SK-N-SH (cell line): ENCODE results near the gene SH2D4B. TPM values are rescaled to one million over a fixed set of nuclear protein-coding genes. Genes with fewer than 3 reads are reported as not detected.

Experiments used
- CTCF ChIA-PET: fragments of 300-600, 350-600 bp; formaldehyde crosslinking; extraction: SDS; loops from one replicate; lab custom pipeline; 2021; lab: Yijun Ruan, JAX
- POLR2A ChIA-PET: fragments of 350-600 bp; sonication (Branson Sonifier 250); formaldehyde crosslinking; extraction: SDS; loops from one replicate; lab custom pipeline; 2020; ENCODE audit warnings: antibody characterized with exemption, inconsistent platforms; lab: Yijun Ruan, JAX
- DNase-seq: peaks from one replicate; pipeline ENCODE4 v3.0.0; 2012
- H2AFZ ChIP-seq: fragments of 200-600 bp; sonication (generic); 2 replicates; pipeline ENCODE4 v1.8.1; 2016; ENCODE audit warnings: antibody characterized with exemption, mild to moderate bottlenecking, low read depth
- H3F3A ChIP-seq: fragments of 200-600 bp; sonication (generic); replicated peaks from 2 replicates; pipeline ENCODE3; 2016; ENCODE audit warnings: antibody characterized with exemption, mild to moderate bottlenecking; ENCODE audit not compliant: insufficient read depth
- H3K27ac ChIP-seq, 2 experiments: fragments of 200-500 bp in 1 of 2; fragments of 200-600 bp in 1 of 2; sonication (Bioruptor generic) in 1 of 2; sonication (generic), shearing (Covaris generic) in 1 of 2; 2 replicates each; pipeline versions ENCODE4 v1.5.1 to v1.6.1; 2014 to 2016; ENCODE audit warnings: low read depth in 2 of 2, inconsistent platforms in 1 of 2, low read length in 1 of 2, mild to moderate bottlenecking in 1 of 2, mixed read lengths in 1 of 2
- H3K27me3 ChIP-seq: fragments of 200-600 bp; sonication (generic), shearing (Covaris generic); 2 replicates; pipeline ENCODE4 v1.6.1; 2016; ENCODE audit warnings: mixed run types; ENCODE audit not compliant: insufficient read depth
- H3K36me3 ChIP-seq, 2 experiments: fragments of 200-500 bp in 1 of 2; fragments of 200-600 bp in 1 of 2; sonication (Bioruptor generic) in 1 of 2; sonication (generic) in 1 of 2; replicated peaks in 1 of 2; 2 replicates each; pipeline versions ENCODE3 to v1.5.1; 2014 to 2016; ENCODE audit warnings: low read length in 1 of 2, mild to moderate bottlenecking in 1 of 2; ENCODE audit not compliant: insufficient read depth in 2 of 2, control insufficient read depth in 1 of 2
- H3K4me1 ChIP-seq, 2 experiments: fragments of 200-500 bp in 1 of 2; fragments of 200-600 bp in 1 of 2; sonication (Bioruptor generic) in 1 of 2; sonication (generic), shearing (Covaris generic) in 1 of 2; 2 replicates each; pipeline versions ENCODE4 v1.5.1 to v1.6.1; 2014 to 2016; ENCODE audit warnings: low read depth in 1 of 2, low read length in 1 of 2, mixed run types in 1 of 2; ENCODE audit not compliant: insufficient read depth in 2 of 2, control insufficient read depth in 1 of 2
- H3K4me2 ChIP-seq: fragments of 200-600 bp; sonication (generic), shearing (Covaris generic); 2 replicates; pipeline ENCODE4 v1.6.1; 2017; ENCODE audit warnings: mixed run types
- H3K4me3 ChIP-seq, 2 experiments: fragments of 200-500 bp in 1 of 2; fragments of 200-600 bp in 1 of 2; sonication (Bioruptor generic) in 1 of 2; sonication (generic), shearing (Covaris generic) in 1 of 2; 2 replicates each; pipeline versions ENCODE4 v1.5.1 to v1.8.1; 2014 to 2016; ENCODE audit warnings: low read depth in 2 of 2, inconsistent platforms in 1 of 2, low read length in 1 of 2, mild to moderate bottlenecking in 1 of 2, mixed read lengths in 1 of 2, moderate library complexity in 1 of 2
- H3K79me2 ChIP-seq: fragments of 200-600 bp; sonication (generic); 2 replicates; pipeline ENCODE4 v1.8.1; 2017; ENCODE audit warnings: mild to moderate bottlenecking; ENCODE audit not compliant: insufficient read depth
- H3K9ac ChIP-seq: fragments of 200-600 bp; sonication (generic); 2 replicates; pipeline ENCODE4 v1.6.1; 2017; ENCODE audit warnings: mixed run types
- H3K9me2 ChIP-seq: fragments of 200-600 bp; sonication (generic); 2 replicates; pipeline ENCODE4 v1.6.1; 2017; ENCODE audit warnings: mixed run types
- H3K9me3 ChIP-seq: fragments of 200-600 bp; sonication (generic); 2 replicates; pipeline ENCODE4 v1.6.1; 2017; ENCODE audit warnings: mixed run types, mild to moderate bottlenecking, moderate library complexity
- H4K20me1 ChIP-seq: fragments of 200-600 bp; sonication (generic); 2 replicates; pipeline ENCODE4 v1.6.1; 2017; ENCODE audit warnings: mild to moderate bottlenecking, mixed run types; ENCODE audit not compliant: insufficient read depth
- FOSL2 ChIP-seq: IDR thresholded peaks from 2 replicates; pipeline ENCODE4 v1.4.0; 2012; ENCODE audit warnings: low read depth, mild to moderate bottlenecking, moderate library complexity, borderline replicate concordance
- JUND ChIP-seq: IDR thresholded peaks from 2 replicates; pipeline ENCODE4 v1.4.0; 2012
- MEF2A ChIP-seq: IDR thresholded peaks from 2 replicates; pipeline ENCODE4 v1.4.0; 2012; ENCODE audit warnings: low read depth, borderline replicate concordance
- MXI1 ChIP-seq: IDR thresholded peaks from 2 replicates; pipeline ENCODE4 v1.6.1; 2012; ENCODE audit warnings: mild to moderate bottlenecking, low read depth, low read length, improper control_type of control experiment
- POLR2AphosphoS5 ChIP-seq: IDR thresholded peaks from 2 replicates; pipeline ENCODE4 v1.6.1; 2012; ENCODE audit warnings: low read depth, low read length
- RAD21 ChIP-seq: IDR thresholded peaks from 2 replicates; pipeline ENCODE4 v1.6.1; 2012; ENCODE audit warnings: mild to moderate bottlenecking, low read length
- RCOR1 ChIP-seq: fragments of 150-350 bp; IDR thresholded peaks from 2 replicates; pipeline ENCODE4 v1.6.1; 2017; ENCODE audit warnings: antibody characterized with exemption, low read length
- REST ChIP-seq: IDR thresholded peaks from 2 replicates; pipeline ENCODE4 v1.6.1; 2012; ENCODE audit warnings: mild to moderate bottlenecking, low read depth, low read length, moderate library complexity
- TEAD4 ChIP-seq: IDR thresholded peaks from 2 replicates; pipeline ENCODE4 v1.4.0; 2012; ENCODE audit warnings: mild to moderate bottlenecking, borderline replicate concordance; ENCODE audit not compliant: insufficient read depth
- USF2 ChIP-seq: fragments of 150-350 bp; IDR thresholded peaks from 2 replicates; pipeline ENCODE4 v1.6.1; 2017; ENCODE audit warnings: antibody characterized with exemption, low read length, low read depth, borderline replicate concordance
- YY1 ChIP-seq: IDR thresholded peaks from 2 replicates; pipeline ENCODE4 v1.4.0; 2012; ENCODE audit warnings: low read depth, mild to moderate bottlenecking
- WGBS: methylation state at CpG from one replicate; pipeline ENCODE4 v1.1.6; 2017; ENCODE audit warnings: low lambda C conversion rate; 5-methylcytosine and 5-hydroxymethylcytosine counted together
- polyA plus RNA-seq, 3 experiments: library from polyadenylated mRNA; depleted of rRNA; stranded (reverse); fragments of >200 nt; gene quantifications; 2 replicates each; pipeline ENCODE4 v1.2.3, GENCODE V29; 2012
- TF ChIP-seq, protein P1 (sequence below): fragments of 200-600 bp; sonication (generic); IDR thresholded peaks from 2 replicates; pipeline ENCODE4 v1.6.1; 2017; ENCODE audit warnings: antibody characterized with exemption, mild to moderate bottlenecking, moderate library complexity

SH2D4B gene
- polyA plus RNA-seq, 1 of the 3 experiments (the other 2 are of a cell fraction) = not detected

- TF ChIP-seq RCOR1 (no peak), MXI1 (no peak), YY1 (no peak)
- TF ChIP-seq, protein P1, sequence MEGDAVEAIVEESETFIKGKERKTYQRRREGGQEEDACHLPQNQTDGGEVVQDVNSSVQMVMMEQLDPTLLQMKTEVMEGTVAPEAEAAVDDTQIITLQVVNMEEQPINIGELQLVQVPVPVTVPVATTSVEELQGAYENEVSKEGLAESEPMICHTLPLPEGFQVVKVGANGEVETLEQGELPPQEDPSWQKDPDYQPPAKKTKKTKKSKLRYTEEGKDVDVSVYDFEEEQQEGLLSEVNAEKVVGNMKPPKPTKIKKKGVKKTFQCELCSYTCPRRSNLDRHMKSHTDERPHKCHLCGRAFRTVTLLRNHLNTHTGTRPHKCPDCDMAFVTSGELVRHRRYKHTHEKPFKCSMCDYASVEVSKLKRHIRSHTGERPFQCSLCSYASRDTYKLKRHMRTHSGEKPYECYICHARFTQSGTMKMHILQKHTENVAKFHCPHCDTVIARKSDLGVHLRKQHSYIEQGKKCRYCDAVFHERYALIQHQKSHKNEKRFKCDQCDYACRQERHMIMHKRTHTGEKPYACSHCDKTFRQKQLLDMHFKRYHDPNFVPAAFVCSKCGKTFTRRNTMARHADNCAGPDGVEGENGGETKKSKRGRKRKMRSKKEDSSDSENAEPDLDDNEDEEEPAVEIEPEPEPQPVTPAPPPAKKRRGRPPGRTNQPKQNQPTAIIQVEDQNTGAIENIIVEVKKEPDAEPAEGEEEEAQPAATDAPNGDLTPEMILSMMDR = no peak
Observed at GRCh38 chr10:80512031-80512526, 25.6 kb upstream of the SH2D4B start (continued).

DNA sequence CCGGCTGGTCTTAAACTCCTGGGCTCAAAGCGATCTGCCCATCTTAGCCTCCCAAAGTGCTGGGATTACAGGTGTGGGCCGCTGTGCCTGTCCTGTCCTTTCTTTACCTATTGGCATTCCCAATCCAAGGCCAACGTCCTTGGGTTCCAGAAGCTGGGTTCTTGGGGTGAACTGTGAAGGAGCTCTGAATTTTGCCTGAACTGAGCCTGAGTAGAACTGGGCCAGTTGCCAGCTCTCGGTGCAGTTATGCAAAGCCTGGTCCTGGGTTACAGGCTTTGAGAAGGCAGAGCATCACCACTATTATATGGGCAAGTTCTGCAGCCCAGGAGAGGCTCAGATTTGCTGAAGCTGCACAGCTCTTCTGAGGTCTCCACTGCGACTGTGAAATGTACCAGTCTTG lies 24.6 kb upstream of the SH2D4B start:
- no peak overlapping the region for H2AFZ ChIP-seq
- H3K4me1 ChIP-seq = peaks cover 3 to 21% of the 10 kb centered on the region in 2 experiments; a peak in 3 of 4 replicates
- no peak overlapping the region for H3K27ac ChIP-seq
- H3K9ac ChIP-seq = no peak overlapping the region
- WGBS = 84% methylated on average over 5 of the region's 6 CpGs
- no peaks in the 10 kb centered on the region for H3F3A ChIP-seq
- DNase-seq = no peak
- CTCF ChIA-PET = interaction anchor here (1.0 to 21.2 kb wide), 4 partner anchors 8 to 411 kb away, joined by 3 to 602 read pairs (median 26); partner anchors contain the start of gene TSPAN14
- no peaks in the 10 kb centered on the region for H3K9me2 ChIP-seq
- no peak overlapping the region for H3K4me3 ChIP-seq
- H3K4me2 ChIP-seq = no peak overlapping the region
- no peaks in the 10 kb centered on the region for H3K9me3 ChIP-seq
- no peaks in the 10 kb centered on the region for H4K20me1 ChIP-seq
- H3K27me3 ChIP-seq = no peaks in the 10 kb centered on the region
- POLR2A ChIA-PET = no interaction called here
- H3K36me3 ChIP-seq = peaks cover 38 to 49% of the 10 kb centered on the region in 2 experiments
- peaks cover 24% of the 10 kb centered on the region; the same call in 1 of the 2 replicates for H3K79me2 ChIP-seq
- TF ChIP-seq MEF2A (no peak), USF2 (no peak), POLR2AphosphoS5 (no peak), JUND (no peak), FOSL2 (no peak), REST (no peak), RAD21 (no peak), TEAD4 (no peak)
